Measurements from ENCODE around the gene HSBP1L1. TPM values are rescaled to one million over a fixed set of nuclear protein-coding genes. Genes with fewer than 3 reads are reported as not detected.

HSBP1L1 gene
- total and polyA plus RNA-seq, 2 experiments from 2014 or later, result 1.8 to 3.7 TPM

GRCh38 chr18:79931475-79931874, 33.0 kb upstream of the HSBP1L1 start:
- H3K36me3 Mint-ChIP-seq (ENCODE audit: low read depth), result peaks cover 27% of the 10 kb centered on the region
- H3K4me2 ChIP-seq, result no peak overlapping the region
- H3K4me3 Mint-ChIP-seq, result no peak overlapping the region
- no peak for TF ChIP-seq REST (IDR thresholded peaks at IDR 0.05; ENCODE audit: unreplicated experiment)
- TF ChIP-seq POLR2AphosphoS5 (IDR thresholded peaks at IDR 0.05; ENCODE audit: low read depth), result no peak
- no peak for TF ChIP-seq ZNF114 (CRISPR knock-in tag; IDR thresholded peaks at IDR 0.05)
- no peak for TF ChIP-seq ZNF331 (CRISPR knock-in tag; IDR thresholded peaks at IDR 0.05; ENCODE audit: low read depth)
- no peak for TF ChIP-seq ZNF462 (CRISPR knock-in tag; IDR thresholded peaks at IDR 0.05)
- TF ChIP-seq ETS1 (IDR thresholded peaks at IDR 0.05), result no peak
- no peak for TF ChIP-seq STAT1 (IDR thresholded peaks at IDR 0.05; ENCODE audit: unreplicated experiment)
- no peak for TF ChIP-seq JUNB (IDR thresholded peaks at IDR 0.05; ENCODE audit: unreplicated experiment)
- TF ChIP-seq CTCF (conservative IDR thresholded peaks at IDR 0.05; ENCODE audit: low read depth in 2 of 2), result no peak
- no peak for TF ChIP-seq EZH2phosphoT487 (IDR thresholded peaks at IDR 0.05; ENCODE audit: unreplicated experiment)
- TF ChIP-seq NANOG (IDR thresholded peaks at IDR 0.05; ENCODE audit: borderline replicate concordance), result no peak
- no peak for TF ChIP-seq EZH2 (IDR thresholded peaks at IDR 0.05; ENCODE audit: low read depth, unreplicated experiment)
- no peak for TF ChIP-seq CREB1 (CRISPR knock-in tag; IDR thresholded peaks at IDR 0.05; ENCODE audit: low read depth)
- peaks cover 6% of the 10 kb centered on the region for H3K4me1 Mint-ChIP-seq
- peaks cover 15% of the 10 kb centered on the region for H3K79me2 ChIP-seq (replicated peaks; ENCODE audit: insufficient read depth)
- peaks cover 4% of the 10 kb centered on the region; the same call in 1 of the 2 replicates for H3K36me3 ChIP-seq (ENCODE audit: insufficient read depth)
- no peaks in the 10 kb centered on the region for H3K9me2 ChIP-seq (ENCODE audit: insufficient read depth)
- H3K27ac Mint-ChIP-seq, result no peak overlapping the region
- H3K4me3 ChIP-seq, result no peak overlapping the region
- ATAC-seq (no peak), DNase-seq (ENCODE audit: low spot score) (no peak)
- peaks cover 4% of the 10 kb centered on the region for H3K27me3 Mint-ChIP-seq (ENCODE audit: insufficient read depth, low read depth, poor library complexity)
- no peaks in the 10 kb centered on the region for H3F3A ChIP-seq (replicated peaks; ENCODE audit: low read depth)
- no peak overlapping the region for H2AFZ ChIP-seq
- 0 out of 2 replicates have a peak, but pooled peaks cover 3% of the 10 kb centered on the region for H3K4me1 ChIP-seq (ENCODE audit: insufficient read depth)
- no peaks in the 10 kb centered on the region for H3K27me3 ChIP-seq (ENCODE audit: insufficient read depth)
- no peaks in the 10 kb centered on the region; the same call in 1 of the 2 replicates for H4K20me1 ChIP-seq (replicated peaks; ENCODE audit: insufficient read depth)
- peaks cover 26% of the 10 kb centered on the region for H3K9me3 Mint-ChIP-seq
- H3K27ac ChIP-seq (ENCODE audit: low read depth), result no peak overlapping the region

Data from GM23338 (cell line).